H1 (cell line): ENCODE results near the gene COL27A1. TPM values are rescaled to one million over a fixed set of nuclear protein-coding genes. Genes with fewer than 3 reads are reported as not detected.

Experiments used
- BRCA1 ChIP-seq: IDR thresholded peaks from 2 replicates; pipeline ENCODE4 v1.6.1; 2012; ENCODE audit warnings: low read depth, low read length, improper control_type of control experiment
- GABPA ChIP-seq: IDR thresholded peaks from 2 replicates; pipeline ENCODE4 v1.6.1; 2011; ENCODE audit warnings: mild to moderate bottlenecking, low read length, moderate library complexity, borderline replicate concordance; ENCODE audit not compliant: insufficient read depth
- JUN ChIP-seq: IDR thresholded peaks from 2 replicates; pipeline ENCODE4 v1.6.1; 2011; ENCODE audit warnings: low read depth, mild to moderate bottlenecking, improper control_type of control experiment, low read length
- KDM4A ChIP-seq: IDR thresholded peaks from one replicate; pipeline ENCODE4 v1.7.1; 2012; ENCODE audit warnings: low read depth, mild to moderate bottlenecking, moderate library complexity, low read length, inconsistent platforms; ENCODE audit not compliant: severe bottlenecking
- POLR2A ChIP-seq, 2 experiments: IDR thresholded peaks; 1 replicate in 1 of 2; 2 replicates in 1 of 2; pipeline ENCODE4 v1.6.1; 2011; ENCODE audit warnings: low read depth in 2 of 2, low read length in 2 of 2, mild to moderate bottlenecking in 2 of 2; ENCODE audit errors: control extremely low read depth in 1 of 2
- POLR2AphosphoS5 ChIP-seq: IDR thresholded peaks from 2 replicates; pipeline ENCODE4 v1.6.1; 2011; ENCODE audit warnings: low read depth, low read length
- POU5F1 ChIP-seq: IDR thresholded peaks from 2 replicates; pipeline ENCODE4 v1.6.1; 2011; ENCODE audit warnings: low read depth, mild to moderate bottlenecking, low read length, moderate library complexity
- polyA plus RNA-seq, 7 experiments: library from polyadenylated mRNA; depleted of rRNA in 3 of 7; stranded (reverse) in 5 of 7; unstranded in 2 of 7; fragments of >200 nt in 5 of 7; fragments of 200-250 nt in 2 of 7; gene quantifications; 1 replicate in 5 of 7; 2 replicates in 1 of 7; 4 replicates in 1 of 7; pipeline versions ENCODE4 v1.2.1 to v1.2.3, GENCODE V29; 2011 to 2013; ENCODE audit warnings: missing spikeins in 2 of 7, mixed read lengths in 2 of 7
- total RNA-seq: library from RNA; stranded (reverse); fragmentation: NEBNext Ultra II Directional; extraction: Animal tissue kit (Norgen Biotek cat#: 25700); gene quantifications from 2 replicates; pipeline ENCODE4 v1.2.1, GENCODE V29; 2021

COL27A1 gene
- total and polyA plus RNA-seq, 2 of the 8 experiments (the other 6 are each of a cell fraction or from before 2014, with no cell fraction given) = 15.1 to 22.8 TPM

- TF ChIP-seq POU5F1 (no peak), BRCA1 (no peak), POLR2A (IDR thresholded peaks at IDR 0.05; ENCODE audit: control extremely low read depth in 1 of 2, low read depth in 2 of 2, low read length in 2 of 2) (no peak), JUN (no peak), GABPA (no peak), KDM4A (no peak), POLR2AphosphoS5 (no peak)
These were observed 37.1 kb upstream of the COL27A1 start (continued) for GRCh38 chr9:114117996-114118830.
